GM12892 (cell line): ENCODE results near the gene CLASRP.
A peak's percentile ranks its signal among the peaks of the same experiment; 100 is the strongest.
"Not testable (repeated sequence)": the region's sequence is repeated elsewhere in the genome, so short reads cannot be mapped to it uniquely, and the experiment has no call there.

Experiments used
- DNase-seq: peaks from one replicate; pipeline ENCODE4 v3.0.0; 2011; ENCODE audit not compliant: insufficient read length
- FAIRE-seq: peaks from 2 replicates; lab custom pipeline; 2011; peaks lifted over from hg19 to GRCh38; lab: Jason Lieb, UNC
- POLR2A ChIP-seq: IDR thresholded peaks from 2 replicates; pipeline ENCODE4 v1.6.1; 2011; ENCODE audit warnings: low read depth, low read length, control low read depth
- POLR2AphosphoS5 ChIP-seq: IDR thresholded peaks from 2 replicates; pipeline ENCODE4 v1.6.1; 2011; ENCODE audit warnings: low read depth, low read length, control low read depth
- TAF1 ChIP-seq: IDR thresholded peaks from 2 replicates; pipeline ENCODE4 v1.6.1; 2011; ENCODE audit warnings: low read depth, mild to moderate bottlenecking, control low read depth, low read length, borderline replicate concordance

Gene CLASRP

DNA sequence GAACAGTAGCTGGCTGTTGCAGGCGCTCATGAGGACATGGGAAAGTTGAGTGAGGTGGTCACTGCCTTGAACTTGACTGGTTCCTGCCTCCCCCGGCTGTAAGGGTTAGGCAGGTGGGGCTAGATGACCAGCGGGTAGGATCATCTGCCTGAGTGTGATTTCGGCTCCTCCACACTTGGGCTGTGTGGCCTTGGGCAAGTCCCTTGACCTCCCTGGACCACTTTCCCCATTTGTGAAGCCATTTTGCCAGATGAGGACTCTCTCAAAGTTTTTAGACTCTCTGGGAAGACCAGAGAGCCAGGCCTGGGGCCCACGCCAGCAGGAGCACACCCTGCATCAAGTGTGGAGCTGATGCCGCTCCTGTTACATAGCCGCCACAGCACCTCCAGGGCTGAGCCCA is 63.6 kb downstream of the CLASRP start:
- FAIRE-seq (no peak), DNase-seq (no peak)
- TF ChIP-seq POLR2A = no peak
- TF ChIP-seq TAF1 = no peak

DNA sequence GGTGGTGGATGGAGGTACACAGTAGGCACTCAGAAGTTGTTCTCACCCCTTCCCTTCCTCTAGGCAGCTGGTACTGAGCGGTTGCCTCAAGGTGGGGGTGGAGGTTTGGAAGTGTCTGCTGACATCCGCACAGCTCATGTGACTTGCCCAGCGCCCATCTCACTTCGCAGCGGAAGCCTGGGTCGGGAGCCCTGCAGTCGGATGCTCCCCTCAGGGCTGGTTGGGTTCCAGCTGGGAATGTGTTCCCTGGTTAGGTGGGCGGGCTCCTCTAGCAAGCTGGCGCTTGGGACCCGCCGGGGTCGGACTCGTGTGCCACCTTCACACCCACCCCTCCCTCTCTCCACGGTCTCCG is 64.3 kb downstream of the CLASRP start:
- DNase-seq (no peak), FAIRE-seq (no peak)
- TF ChIP-seq POLR2AphosphoS5 = no peak
- TF ChIP-seq POLR2A = no peak
- no peak for TF ChIP-seq TAF1

DNA sequence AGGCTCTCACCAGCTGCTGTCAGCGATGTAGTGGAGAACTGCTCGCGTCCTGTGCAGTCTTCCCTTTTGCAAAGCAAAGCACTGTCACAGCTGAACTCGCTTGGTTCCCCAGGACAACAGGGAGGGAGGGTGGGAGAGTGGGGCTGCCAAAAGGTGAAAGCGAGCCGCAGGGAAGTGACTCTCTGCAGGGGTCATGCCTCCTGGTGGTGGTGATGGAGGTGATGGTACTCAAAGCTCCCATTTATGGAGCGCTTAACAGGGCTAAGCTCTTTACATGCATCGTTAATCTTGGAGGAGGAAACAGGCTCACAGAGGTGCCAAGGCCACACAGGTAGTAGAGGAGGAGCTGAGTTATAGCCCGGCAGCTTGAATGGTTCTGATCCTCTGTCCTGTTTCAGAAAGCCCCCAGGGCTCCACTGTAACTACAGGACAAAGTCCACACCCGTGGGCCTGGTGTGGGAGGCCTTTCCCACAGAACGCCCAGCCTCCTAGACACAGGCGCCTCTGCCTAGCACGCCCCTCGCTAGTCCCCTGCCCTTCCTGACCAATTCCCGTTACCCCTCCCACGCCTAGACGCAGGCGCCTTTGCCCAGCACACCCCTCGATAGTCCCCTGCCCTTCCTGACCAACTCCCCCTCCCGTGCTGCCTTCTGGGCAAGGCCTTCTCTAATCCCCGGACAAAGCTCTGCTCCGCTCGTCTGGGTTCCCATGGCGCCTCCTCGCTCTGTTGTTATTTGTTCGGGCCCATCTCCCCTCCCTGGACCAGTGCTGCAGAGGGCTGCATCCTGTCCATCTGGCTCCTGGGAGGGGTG is 64.9 kb downstream of the CLASRP start:
- TF ChIP-seq POLR2AphosphoS5 (no peak), TAF1 (no peak), POLR2A (no peak)
- FAIRE-seq = no peak
- no peak for DNase-seq

DNA sequence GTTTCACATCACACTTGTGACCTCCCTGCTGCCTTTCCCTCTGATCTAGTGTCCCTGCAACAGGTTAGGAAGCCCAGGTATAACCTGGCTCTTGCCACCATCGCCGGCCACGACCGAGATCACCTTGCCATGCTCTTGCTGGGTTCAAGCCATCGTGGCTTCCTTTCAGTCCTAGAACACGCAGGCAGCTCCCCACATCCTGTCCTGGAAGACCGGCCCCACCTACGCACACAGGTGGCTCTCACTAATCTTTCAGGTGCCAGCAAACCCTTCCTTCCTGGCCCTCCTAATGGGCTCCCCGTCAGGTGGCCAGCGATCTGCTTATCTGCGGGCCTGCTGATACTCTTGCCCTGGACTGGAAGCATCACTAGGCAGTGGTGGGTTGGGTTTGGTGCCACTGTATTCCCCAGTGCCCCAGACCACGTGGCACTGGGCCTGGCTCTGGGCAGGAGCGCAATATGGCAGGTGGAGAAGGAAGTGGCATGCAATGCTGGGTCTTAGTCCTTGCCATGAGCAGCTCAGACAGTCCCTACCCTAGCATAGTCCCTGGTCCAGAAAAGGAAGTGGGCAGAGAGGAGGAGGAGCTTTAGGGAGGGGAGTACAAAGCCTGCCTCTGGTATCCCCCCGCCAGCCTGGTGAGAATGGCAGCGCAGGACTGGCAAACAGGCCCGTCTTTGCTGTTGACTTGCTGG is 66.0 kb downstream of the CLASRP start:
- TF ChIP-seq POLR2AphosphoS5 (no peak), TAF1 (no peak), POLR2A (no peak)
- FAIRE-seq = peak; percentile 70

DNA sequence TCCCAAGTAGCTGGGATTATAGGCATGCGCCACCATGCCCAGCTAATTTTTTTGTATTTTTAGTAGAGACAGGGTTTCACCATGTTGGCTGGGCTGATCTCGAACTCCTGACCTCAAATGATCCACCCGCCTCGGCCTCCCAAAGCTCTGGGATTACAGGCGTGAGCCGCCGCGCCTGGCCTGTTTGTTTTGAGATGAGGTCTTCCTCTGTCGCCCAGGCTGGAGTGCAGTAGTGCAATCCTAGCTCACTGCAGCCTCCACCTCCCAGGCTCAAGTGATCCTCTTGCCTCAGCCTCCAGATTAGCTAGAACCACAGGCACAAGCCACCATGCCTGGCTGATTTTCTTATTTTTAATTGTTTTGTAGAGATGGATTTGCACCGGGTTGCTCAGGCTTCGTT is 67.5 kb downstream of the CLASRP start:
- not testable (repeated sequence) for FAIRE-seq, DNase-seq

More for the DNA sequence above, 66.0 kb downstream of the CLASRP start:
- DNase-seq = no peak

DNA sequence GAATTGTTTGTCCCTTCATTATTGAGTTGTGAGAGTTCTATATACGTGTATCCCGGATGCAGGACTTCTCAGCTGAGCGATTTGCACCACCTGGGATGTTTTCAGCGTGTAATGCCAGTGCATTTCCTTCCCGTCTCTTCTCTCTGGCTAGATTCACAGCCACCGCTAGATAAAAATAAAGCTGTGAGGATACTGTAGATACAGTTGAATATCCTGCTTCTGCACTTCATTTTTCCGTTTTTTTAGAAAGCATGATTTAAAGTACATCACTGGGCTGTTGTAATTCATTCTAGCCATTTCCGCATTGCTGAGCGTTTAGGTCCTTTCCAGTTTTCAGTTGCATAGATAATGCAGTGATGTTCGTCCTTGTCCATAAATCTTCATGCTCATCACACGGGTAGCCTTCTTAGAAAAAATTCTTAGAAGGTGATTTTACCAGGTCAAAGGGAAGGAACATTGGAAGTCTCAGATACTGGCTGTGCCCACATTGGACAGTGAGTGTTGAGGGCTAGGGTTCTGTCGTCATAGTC is 68.8 kb downstream of the CLASRP start:
- peak; percentile 80 for FAIRE-seq

DNA sequence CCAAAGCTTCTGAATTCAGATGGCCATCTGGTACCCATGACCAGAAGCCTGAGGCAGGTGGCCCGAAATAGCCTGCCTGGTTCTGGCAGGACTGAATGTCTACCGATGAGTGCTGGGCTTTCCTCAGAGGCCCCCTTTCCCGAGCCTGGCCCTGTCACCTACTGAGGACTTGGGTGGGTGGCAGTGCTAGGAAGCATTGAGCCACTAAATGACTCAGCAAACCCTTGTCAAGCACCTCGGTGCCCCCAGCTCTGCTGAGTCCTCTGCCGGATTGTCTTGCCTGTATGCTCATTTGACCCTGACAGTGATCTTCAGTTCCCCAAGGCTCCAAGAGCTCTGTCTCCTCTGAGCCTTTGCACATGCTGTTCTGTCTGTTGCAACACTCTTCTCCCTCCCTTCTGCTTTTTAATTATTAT is 72.0 kb downstream of the CLASRP start:
- no peak for TF ChIP-seq TAF1
- TF ChIP-seq POLR2AphosphoS5 = no peak
- no peak for TF ChIP-seq POLR2A
- FAIRE-seq (peak; percentile 44), DNase-seq (no peak)

More for the DNA sequence above, 68.8 kb downstream of the CLASRP start:
- no peak for DNase-seq
- TF ChIP-seq POLR2A = no peak
- no peak for TF ChIP-seq TAF1
- TF ChIP-seq POLR2AphosphoS5 = no peak

DNA sequence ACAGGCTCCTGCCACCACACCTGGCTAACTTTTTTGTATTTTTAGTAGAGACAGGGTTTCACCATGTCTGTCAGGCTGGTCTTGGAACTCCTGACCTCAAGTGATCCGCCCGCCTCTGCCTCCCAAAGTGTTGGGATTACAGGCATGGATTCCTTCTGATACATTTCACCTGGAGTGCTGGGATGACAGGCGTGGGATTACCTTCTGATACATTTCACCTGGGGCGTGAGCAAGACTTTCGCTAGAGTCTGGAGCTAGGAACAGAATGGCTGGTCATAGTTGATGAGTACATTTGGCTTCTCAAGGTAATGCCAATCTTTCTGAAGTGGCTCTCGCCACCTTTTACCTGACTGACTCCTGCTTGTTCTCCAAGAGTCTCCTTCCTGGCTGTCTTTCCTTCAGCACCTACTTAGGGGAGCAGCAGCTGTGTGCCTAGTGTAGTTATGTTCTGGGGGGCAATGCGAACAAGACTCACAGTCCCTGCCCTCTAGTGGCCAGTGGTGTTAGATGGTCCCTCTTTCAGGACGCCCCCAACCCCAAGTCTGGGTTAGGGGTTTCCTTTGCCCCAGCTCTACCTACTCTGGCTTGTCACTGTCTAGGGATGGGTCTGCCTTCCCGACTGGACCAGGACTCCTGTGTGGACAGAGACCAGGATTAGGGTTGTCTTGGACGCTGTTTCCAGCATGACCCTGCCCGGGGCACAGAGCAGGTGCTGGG is 73.4 kb downstream of the CLASRP start:
- TF ChIP-seq TAF1 = no peak
- TF ChIP-seq POLR2A = no peak
- TF ChIP-seq POLR2AphosphoS5 = no peak
- DNase-seq (no peak), FAIRE-seq (no peak)

DNA sequence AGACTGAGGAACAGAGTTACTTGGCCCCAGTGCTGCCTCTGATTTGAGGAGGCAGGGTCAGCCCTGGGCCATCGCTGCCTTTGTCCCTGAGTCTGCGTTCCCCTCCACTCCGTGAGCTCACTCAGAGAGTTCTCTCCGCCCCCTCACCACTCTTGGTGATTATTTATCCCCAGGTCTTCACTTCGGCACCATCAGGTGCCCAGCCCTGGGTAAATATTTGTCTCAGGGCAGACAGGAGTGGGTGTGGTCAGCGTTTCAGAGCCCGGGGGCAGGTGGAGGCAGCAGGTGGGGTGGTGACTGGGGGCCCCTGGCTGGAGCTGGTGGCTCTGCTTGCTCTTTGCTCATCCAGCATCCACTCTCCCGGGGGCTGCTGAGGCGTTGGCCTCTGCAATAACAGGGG is 74.8 kb downstream of the CLASRP start:
- no peak for TF ChIP-seq POLR2A
- TF ChIP-seq POLR2AphosphoS5 = no peak
- TF ChIP-seq TAF1 = no peak
- DNase-seq (no peak), FAIRE-seq (no peak)

DNA sequence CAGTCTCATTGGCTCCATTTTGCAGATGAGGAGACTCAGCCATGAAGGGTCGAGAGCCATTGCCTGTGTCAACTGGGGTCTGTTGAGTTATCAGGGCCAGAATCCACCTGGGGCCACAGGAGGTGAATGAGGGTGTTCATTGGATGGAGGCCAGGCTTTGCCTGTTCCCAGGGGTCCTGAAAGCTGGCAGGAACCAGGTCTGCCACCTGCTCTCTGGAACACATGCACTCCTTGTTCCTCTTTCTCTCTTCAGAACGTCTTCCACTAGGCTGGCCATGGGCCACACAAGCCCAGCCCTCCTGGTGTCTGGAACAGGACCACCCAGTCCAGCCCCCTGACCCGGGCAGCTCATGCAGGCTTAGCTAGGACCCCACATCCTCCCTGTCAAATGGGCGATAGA is 75.3 kb downstream of the CLASRP start:
- FAIRE-seq (no peak), DNase-seq (no peak)
- TF ChIP-seq POLR2A (no peak), TAF1 (no peak), POLR2AphosphoS5 (no peak)

DNA sequence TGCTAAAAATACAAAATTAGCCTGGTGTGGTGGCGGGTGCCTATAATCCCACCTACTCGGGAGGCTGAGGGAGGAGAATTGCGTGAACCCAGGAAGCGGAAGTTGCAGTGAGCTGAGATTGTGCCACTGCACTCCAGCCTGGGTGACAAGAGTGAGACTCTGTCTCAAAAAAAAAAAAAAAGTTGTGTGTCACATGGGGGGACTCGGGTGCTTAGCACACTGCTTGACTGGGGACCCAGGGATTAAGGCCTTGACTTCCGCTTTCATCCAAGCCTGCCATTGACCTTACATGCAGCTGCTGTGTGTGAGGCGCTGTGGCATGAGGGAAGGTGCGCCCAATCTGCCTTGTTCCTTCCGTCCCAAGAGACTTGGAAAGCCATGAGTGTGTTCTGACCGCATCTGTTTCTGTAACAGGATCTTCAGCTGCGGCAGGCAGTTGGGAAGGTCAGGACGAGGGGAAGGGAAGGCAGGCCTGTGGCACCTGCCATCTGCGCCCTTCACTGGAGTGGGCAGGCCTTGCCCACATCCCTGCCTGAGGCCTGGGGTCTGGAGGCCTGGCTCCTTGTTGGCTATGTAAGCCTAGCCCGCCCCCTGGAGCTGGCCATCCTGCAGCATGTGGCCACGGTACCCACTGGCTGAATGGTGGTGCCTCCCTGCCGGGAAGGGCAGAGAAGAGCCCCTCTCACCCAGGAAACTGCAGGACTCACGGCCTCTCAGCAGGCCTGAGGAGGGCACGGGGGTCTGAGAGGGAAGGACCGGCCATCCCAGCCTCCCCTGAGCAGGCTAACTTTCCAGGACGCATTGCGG is 77.2 kb downstream of the CLASRP start:
- no peak for DNase-seq
- FAIRE-seq = peak; percentile 48
- TF ChIP-seq TAF1 = no peak
- TF ChIP-seq POLR2AphosphoS5 = no peak
- no peak for TF ChIP-seq POLR2A

DNA sequence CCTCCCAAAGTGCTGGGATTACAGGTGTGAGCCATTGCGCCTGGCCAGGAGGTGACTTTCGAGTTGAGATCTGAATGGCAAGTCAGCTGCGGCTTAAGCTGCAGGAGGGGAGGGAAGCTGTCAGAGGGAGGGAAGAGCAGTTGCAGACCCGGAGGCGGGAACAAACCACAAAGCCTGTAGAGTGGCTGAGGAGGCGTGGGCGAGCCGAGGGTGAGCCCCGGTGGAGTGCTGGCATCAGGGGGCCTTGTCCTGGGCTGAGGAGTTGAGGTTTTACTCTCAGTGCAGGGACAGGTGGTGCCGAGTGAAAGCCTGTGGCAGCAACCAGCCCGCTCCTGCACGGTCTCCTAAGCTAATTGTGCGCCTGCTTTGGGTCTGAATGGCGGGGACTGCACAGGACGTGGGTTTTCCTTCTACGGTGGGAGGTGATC is 78.3 kb downstream of the CLASRP start:
- DNase-seq (peak; percentile 75), FAIRE-seq (peak; percentile 80)
- no peak for TF ChIP-seq TAF1
- TF ChIP-seq POLR2A = no peak
- no peak for TF ChIP-seq POLR2AphosphoS5
